HG02852 (cell line): ENCODE results near the gene CHAD.
A peak's percentile ranks its signal among the peaks of the same experiment; 100 is the strongest.
"Not testable (repeated sequence)": the region's sequence is repeated elsewhere in the genome, so short reads cannot be mapped to it uniquely, and the experiment has no call there.

ENCODE experiments used
- ATAC-seq: cut with Tn5 transposase; IDR thresholded peaks from one replicate; pipeline ENCODE4 v1.9.1; 2021; ENCODE audit warnings: mild to moderate bottlenecking, moderate library complexity; ENCODE audit not compliant: unreplicated experiment

Gene CHAD

DNA sequence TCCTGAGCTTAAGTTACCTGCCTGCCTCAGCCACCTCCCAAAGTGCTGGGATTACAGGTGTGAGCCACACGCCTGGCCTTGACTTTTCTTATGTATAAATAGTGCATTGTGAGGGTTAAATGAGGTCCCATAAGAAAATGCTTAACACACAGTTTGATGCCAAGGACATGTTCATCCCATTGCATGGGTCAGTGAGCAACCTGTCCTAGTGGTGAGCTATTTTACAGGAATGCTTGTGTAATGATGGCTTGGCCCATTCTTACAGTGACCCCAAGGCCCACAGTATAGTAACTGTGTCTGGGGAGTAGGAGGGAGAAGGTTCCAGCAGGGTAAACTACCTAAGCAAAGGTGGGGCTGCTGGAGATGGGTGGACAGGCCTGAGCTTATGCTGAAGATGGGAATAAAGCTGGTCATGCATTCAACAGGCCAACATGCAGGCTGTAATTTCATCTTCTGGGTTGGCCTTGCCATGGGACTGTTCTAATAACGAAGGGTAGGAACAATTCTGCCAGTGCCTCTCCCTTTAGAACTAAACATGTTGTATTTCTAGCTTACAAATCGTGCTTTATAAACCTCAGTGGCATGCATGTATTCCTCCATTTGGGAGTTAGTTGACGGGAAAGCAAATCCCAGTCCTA, 36.4 kb downstream of the CHAD start:
- ATAC-seq = no peak

DNA sequence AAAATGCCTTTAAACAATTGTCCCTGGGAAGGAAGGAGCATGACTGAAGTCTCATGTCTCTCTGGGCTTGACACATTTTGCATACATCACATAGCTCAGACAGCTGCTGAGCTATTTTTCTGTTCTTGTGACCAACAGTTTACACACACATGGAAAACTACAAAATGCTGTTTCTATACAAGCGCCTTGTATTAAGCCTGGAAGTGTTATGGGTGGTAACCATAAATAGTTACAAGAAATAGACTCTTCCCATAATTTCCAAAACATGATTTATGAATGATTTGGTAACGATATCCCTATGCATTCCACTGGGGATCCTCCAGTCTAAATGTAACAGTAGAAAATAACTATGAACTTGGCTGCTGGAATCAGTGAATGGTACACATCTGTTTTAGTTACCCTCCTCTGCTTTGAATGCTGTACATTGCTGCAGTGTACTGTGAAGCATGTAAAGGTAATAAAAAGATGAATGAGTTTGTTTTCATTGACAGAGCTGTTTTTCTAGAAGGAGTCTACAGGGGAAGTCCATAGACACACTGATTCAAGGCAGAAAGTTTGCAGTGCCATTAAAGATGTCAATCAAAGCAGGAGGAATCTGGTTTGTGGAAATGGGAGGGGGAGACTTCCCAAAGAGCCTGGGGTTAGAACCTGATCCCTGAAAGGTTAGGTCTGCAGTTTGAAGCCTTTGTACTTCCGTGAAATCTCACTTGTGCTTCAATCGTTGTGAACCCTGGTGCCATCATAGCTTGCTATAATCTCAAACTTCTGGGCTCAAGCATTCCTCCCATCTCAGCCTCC, 37.7 kb downstream of the CHAD start:
- no peak for ATAC-seq

- no peak for ATAC-seq
Observed at GRCh38 chr17:50429793-50430192, 38.9 kb downstream of the CHAD start.

DNA sequence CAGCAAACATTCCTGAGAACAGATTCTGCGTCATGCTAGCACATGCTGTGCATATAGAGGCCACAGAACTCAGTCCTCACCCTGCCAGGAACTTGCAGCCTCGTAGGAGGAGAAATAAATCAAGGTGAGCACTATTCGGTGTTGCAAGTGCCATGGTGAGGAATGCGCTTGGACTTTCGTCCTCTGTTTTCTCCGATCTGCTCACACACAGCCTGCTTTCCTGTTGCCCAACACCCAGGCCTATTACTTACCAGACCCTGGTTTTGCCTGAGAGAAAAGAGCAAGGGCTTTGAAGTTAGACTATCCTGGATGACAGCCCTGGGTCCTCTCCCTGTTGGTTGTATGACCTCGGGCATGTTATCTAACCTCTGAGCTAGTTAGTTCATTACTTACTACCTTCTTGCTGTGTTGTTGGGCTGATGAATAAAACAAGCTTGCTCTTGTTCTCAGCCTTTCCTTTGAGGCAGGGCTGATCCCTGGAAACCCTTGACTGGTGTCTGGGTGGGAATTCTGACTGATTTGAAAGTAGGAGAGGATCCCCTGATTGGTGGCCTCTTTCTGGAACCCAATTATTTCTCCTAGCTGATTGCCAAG, 39.8 kb downstream of the CHAD start:
- ATAC-seq = no peak

GRCh38 chr17:50428126-50428525, 40.6 kb downstream of the CHAD start:
- ATAC-seq = not testable (repeated sequence)

- no peak for ATAC-seq
Observed at GRCh38 chr17:50426814-50427787, 41.6 kb downstream of the CHAD start.

DNA sequence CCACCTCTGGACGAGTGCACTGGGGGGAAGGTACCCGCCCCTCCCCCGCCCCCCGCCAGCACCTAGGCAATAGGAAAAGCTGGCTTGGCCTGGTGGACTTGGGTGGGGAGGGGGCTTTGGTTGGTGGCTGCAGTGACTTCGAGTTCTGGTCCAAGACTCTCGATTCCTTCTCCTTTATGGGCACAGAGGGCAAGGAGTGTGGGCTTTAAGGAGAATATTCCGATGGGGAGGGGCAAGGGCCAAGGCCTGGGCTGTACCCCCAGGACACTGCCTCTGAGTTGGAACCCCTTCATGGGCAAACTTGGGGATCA, 42.3 kb downstream of the CHAD start:
- peak; percentile 19 for ATAC-seq

- peak; percentile 61 for ATAC-seq
Observed at GRCh38 chr17:50425682-50426471, 42.8 kb downstream of the CHAD start, which contains the start of gene ACSF2. Gene ACSF2 (plus strand): TSS chr17:50426218. CDS start chr17:50426262, 44 bp downstream.

DNA sequence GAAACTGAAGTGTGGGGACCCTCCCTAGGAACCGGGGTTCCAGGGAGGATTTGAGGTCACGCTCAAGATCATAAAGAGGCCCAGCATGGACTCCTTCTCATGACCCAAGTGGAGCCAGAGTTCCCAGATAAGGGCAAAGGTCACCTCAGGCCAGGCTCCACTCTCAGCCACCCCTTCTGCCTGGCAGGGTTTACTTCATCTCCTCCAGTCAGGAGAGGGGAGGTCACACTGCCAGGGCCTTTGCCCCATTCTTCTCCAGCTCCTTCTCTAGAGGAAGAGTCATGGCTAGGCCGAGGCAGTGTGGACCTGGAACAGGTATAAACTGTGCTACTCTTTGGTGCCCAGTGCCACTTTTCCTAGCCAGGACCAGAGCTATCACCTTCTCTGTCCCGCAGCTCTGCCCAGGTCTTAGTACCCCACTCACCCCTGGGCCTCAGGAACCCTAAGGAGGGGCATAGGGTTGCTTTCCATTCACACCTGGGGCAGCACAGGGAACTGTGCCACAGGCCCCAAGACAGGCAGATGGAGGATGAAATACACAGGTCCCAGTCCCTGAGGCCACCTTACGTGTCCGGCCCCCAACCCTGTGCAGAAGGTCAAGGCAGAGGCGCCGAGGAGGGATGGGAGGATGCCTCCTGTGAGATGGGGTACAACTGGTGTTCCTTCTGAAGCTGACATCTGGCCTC, 43.5 kb downstream of the CHAD start:
- no peak for ATAC-seq

GRCh38 chr17:50424246-50424995, 44.3 kb downstream of the CHAD start:
- ATAC-seq = no peak

DNA sequence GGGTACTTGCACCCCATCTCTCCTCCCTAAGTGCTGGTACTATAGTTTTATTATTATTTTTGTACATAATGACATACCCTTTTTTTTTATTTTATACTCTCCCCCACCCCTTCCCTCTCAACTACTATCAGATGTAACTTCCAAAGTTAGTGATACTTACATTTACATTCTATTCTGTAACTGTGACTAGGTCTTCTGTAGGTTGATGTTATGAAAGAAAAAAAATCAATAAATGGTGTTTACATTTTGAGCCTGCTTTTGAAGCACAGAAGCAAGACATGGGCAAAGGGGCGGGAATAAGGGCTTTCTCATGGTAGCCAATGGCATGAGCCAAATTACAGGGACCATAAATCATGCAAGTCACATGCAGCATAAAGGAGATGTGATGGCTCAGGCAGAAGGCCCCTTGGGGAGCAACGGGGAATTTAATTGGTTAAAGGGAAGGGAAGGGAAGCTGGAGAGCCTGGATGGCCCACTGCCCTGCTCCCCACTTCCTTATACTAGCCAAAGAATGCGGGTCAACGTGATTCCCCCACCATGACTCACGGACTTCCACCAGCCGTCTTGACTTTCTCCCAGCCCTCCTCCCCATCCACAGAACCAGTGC, 45.0 kb downstream of the CHAD start:
- no peak for ATAC-seq

DNA sequence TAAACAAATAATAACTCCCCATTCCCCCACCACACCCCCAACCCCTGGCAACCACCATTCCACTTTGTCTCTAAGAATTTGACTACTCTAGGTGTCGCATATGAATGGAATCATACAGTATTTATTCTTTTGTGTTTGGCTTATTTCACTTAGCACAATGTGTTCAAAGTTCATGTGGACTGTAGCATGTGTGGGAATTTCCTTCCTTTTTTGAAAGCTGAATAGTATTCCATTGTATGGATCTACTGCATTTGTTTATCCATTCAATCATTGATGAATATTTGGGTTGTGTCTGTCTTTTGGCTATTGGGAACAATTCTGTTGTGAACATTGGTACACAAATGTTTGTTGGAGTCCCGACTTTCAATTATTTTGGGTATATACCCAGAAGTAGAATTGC, 45.9 kb downstream of the CHAD start:
- no peak for ATAC-seq

GRCh38 chr17:50421308-50422051, 47.2 kb downstream of the CHAD start:
- ATAC-seq = no peak

DNA sequence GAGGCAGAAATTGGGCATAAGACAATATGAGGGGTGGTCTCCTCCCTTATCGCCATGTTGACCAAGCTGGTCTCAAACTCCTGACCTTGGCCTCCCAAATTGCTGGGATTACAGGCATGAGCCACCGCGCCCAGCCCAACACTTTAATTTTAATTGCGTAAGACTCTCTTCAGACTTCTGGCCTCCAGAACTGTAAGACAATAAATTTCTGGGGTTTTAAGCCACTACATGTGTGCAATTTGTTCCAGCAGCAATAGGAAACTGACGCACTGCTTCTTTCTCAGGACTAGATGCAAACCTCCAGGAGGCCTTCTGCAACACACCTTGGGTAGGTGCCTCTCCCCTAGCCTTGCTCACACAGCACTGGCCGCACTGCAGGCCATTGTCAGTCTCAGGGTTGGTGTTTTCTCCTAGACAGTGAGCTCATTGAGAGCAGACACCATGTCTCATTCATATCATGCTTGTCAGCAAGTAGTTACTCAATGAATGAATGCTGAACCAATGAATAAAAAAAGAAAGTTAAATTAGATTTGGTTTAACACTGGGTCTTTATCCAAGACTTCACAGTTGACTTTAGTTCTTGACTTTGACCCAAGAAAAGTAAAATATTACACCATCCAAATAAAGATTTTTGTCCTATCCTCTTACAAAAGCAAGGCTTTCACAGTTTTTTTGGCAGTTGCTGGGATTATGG, 48.1 kb downstream of the CHAD start:
- ATAC-seq = no peak

DNA sequence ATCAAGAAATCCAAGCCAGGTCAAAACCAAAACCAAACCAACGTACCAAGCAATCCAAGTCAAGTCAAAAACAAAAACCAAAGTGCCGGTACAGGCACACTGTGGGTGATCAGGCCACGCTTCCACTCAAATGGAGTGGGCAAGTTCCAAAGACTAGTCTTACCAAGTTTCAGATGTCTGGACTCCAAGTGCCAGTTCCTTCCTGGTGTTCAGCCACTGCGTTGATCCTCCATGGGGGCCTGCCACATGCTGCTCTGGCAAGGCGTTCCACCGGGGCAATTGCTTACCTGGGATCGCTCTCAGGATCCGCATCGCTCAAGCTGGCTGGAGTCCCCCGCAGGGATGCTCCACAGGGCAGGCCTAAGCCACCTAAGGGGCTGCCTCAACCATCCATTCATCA, 49.1 kb downstream of the CHAD start:
- ATAC-seq = not testable (repeated sequence)

DNA sequence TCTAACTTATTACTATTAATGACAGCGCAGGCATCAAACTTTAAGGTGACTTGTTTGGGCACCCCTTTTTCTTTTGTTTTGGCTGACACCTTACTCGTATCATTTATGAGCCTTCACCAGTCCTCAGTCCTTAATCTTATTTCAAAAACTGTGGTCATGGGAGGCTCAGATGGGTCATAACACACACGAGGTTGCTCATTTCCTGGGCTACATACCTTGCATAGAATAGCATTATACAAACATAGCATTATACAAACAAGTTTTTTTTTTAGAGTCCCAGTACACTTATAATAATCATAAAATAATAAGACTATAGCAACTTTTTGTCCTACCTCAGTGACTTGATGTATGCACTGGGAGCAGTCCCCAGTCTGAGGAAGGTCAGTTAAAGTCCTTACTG, 53.9 kb downstream of the CHAD start:
- ATAC-seq = no peak
